NT2/D1 (cell line): ENCODE measurements around the gene AGPAT4.

ENCODE experiments used
- YY1 ChIP-seq: IDR thresholded peaks from 2 replicates; pipeline ENCODE4 v1.6.1; 2011; ENCODE audit not compliant: insufficient read length, insufficient read depth
- ZNF274 ChIP-seq: IDR thresholded peaks from 2 replicates; pipeline ENCODE4 v1.6.1; 2011; ENCODE audit warnings: mild to moderate bottlenecking, low read depth, low read length

- no peak for TF ChIP-seq ZNF274
- TF ChIP-seq YY1 = no peak
Observed at GRCh38 chr6:161091972-161092701, 181.7 kb downstream of the AGPAT4 start.
